LNCAP (cell line): ENCODE results near the gene CBR3.

Experiments
- TF ChIP-seq, protein P1 (sequence below): fragments of 450-650 bp; IDR thresholded peaks from 2 replicates; pipeline ENCODE4 v1.5.1; 2017; ENCODE audit warnings: mild to moderate bottlenecking

CBR3 gene

DNA sequence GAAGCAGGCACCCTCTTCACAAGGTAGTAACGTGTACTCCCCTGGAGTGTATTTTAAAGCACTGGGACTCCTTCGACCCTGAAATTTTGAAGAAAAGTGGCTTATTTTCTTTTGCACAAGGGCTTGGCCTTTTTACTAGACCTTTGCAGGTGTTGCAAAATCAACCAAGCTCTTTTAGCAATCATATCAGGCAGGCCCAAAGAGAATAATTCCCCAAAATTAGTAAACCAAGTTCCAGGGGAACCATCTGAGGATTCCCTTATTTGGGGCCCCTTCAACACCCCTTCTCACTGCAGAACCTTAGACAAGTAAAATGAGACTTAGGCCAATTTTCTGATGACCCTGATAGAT, 36.7 kb upstream of the CBR3 start:
- TF ChIP-seq, protein P1, sequence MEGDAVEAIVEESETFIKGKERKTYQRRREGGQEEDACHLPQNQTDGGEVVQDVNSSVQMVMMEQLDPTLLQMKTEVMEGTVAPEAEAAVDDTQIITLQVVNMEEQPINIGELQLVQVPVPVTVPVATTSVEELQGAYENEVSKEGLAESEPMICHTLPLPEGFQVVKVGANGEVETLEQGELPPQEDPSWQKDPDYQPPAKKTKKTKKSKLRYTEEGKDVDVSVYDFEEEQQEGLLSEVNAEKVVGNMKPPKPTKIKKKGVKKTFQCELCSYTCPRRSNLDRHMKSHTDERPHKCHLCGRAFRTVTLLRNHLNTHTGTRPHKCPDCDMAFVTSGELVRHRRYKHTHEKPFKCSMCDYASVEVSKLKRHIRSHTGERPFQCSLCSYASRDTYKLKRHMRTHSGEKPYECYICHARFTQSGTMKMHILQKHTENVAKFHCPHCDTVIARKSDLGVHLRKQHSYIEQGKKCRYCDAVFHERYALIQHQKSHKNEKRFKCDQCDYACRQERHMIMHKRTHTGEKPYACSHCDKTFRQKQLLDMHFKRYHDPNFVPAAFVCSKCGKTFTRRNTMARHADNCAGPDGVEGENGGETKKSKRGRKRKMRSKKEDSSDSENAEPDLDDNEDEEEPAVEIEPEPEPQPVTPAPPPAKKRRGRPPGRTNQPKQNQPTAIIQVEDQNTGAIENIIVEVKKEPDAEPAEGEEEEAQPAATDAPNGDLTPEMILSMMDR, result no peak

DNA sequence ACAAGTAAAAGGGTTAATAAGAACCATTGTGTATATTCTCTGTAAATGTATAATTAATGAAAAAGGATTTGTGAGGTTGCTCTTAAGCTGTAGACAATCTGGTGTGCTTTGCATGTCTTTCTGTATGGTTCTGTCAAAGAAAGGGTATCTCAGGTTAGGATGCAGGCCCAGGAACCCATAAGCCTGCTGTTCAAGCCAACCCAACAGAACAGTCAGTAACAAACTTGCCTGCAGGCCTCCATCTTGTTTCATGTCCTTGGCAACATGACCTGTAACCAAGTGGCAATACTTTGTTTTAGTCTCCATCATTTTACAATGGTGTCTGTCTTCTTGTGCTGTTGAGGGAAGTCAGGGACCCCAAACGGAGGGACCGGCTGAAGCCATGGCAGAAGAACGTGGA, 35.9 kb upstream of the CBR3 start:
- TF ChIP-seq, protein P1, result no peak

DNA sequence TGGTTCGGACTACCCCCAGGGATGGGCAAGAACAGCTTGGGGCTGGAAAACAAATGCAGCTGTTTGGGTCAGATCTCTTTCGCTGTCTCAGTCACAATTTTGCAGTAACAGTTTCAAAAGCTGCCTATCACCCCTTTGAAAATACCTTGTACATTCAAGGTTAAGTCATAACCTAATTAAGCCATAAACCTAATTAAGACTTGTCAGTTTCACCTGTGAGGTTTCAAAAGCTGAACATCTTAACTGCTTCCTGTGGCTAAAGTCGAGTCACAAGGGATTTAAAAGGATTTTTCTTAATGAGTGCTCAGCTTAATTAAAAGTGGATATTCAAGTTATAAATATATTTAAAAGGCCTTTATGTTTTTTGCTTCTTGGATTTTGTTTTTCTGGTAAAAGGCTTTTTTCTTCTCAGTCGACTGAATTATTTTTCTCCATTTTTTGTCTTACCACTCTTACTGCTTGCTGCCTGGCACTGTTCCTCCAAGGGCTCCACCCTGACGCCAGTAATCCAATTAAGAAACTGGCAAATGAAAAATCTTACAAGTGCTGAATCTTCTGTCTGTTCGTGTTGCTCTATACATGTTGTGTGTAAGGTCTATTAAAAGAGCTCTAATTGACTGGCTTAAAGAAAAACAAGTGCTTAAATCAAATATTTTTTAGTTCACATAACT, 33.8 kb upstream of the CBR3 start:
- TF ChIP-seq, protein P1, result no peak

- TF ChIP-seq, protein P1, result no peak
Measured at GRCh38 chr21:36103434-36103833, 31.4 kb upstream of the CBR3 start.

DNA sequence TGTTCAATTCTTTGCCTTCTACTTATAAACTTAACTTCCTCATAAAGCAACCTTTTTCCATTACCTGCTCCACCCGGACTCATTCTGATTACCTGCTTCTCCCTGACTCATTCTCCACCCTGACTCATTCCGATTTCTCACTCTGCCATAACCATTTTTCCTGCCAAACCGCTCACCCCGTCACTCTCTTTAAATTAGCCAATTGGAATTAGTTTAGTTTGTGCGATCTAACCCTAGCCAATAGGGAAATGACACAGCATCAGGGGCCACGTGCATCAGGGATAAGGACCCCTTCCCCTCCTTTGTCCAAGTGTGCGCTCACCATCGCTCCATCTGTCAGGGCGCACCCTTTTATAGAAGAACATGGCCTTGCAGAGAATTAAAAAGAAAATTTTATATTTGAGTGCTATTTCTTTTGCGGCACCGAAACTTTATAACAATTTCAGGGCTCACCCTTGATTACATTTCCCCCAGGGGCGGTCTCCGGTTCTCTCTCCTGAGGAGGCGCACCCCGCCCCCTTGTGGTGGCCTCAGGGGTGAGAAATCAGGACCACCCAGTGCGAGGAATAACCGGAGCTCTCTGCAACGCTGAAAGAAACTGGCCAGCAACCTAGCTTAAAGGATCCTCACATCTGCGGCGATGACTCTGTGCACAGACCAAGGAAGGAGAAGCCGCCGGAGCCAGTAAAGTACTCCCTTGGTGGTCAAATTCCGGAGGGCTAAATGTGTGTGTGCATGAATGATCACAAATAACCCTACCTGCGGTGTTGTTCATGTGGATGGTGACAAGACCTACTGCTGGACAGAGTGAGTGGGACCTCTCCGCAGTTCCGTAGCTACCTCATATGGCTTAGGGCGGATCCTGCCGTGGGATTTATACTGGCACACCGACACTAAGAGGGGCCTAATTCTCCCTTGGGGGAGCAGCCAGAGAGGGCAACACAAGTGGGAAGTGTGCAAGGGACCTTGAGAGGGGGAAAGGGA, 30.3 kb upstream of the CBR3 start:
- TF ChIP-seq, protein P1, result no peak

DNA sequence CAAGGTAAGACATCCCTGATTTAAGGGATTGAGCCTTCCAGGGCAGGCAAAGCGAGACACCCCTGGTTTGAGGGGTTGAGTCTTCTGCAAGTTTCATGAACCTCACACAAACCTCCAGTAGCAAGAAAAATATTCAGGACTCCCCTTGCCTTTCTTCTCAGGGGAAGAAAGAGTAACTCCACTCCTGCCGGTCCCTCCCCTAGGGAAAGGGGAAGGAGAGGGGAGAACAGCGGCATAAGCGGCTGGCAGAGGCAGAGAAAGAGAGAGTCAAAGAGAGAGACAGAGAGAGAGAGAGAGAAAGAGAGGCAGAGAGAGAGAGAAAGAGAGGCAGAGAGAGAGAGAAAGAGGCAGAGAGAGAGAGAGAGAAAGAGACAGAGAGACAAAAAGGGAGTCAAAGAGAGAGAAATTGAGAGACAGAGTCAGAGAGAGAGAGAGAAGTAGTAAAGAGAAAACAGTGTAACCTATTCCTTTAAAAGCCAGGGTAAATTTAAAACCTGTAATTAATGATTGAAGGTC, 29.5 kb upstream of the CBR3 start:
- TF ChIP-seq, protein P1, result no peak

GRCh38 chr21:36109868-36110267, 25.0 kb upstream of the CBR3 start:
- TF ChIP-seq, protein P1, result no peak
